HG02852 (cell line): ENCODE data around the gene CRIP3.
"Not testable (repeated sequence)": the region's sequence is repeated elsewhere in the genome, so short reads cannot be mapped to it uniquely, and the experiment has no call there.

Experiments used
- ATAC-seq: cut with Tn5 transposase; IDR thresholded peaks from one replicate; pipeline ENCODE4 v1.9.1; 2021; ENCODE audit warnings: mild to moderate bottlenecking, moderate library complexity; ENCODE audit not compliant: unreplicated experiment

Gene CRIP3

GRCh38 chr6:43307451-43308100, 1.1 kb downstream of the CRIP3 start:
- no peak for ATAC-seq

DNA sequence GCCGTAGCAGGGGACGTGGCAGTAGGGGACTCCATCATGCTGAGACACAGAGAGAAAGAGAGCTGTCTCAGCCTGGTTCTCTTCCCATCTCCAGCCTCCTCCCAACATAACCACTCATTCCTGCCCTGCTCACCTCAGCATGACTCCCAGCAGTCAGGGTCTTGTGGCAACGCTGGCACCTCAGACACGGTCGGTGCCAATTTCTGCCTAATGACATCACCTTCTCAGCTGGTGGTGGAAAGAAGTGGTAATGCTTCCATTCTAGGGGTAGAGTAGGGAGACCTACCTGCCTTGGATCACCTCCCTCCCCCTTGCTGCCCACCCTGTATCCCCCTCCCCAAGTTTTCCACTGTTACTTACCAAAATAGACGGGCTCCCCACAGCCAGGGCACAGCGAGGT, 2.5 kb downstream of the CRIP3 start:
- no peak for ATAC-seq

GRCh38 chr6:43304882-43305281, 3.7 kb downstream of the CRIP3 start:
- ATAC-seq = no peak

DNA sequence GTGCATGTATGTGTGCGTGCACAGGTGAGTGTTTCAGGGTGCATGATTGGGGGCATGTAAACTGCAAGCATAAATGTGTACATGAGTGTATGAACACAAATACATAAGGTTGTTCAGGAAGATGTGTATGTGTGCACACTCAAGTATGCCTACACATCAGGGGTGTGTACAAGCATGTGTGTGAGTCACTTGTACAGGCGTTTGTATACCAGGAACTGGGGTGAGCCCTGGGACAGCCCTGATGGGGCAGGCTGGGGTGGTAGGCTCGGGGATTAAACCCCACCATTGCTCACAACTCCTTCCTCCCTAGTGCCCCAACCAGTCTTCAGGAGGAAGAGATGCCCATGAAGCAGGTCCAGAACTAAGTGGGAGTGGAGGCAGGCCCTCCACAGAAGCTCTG, 4.3 kb downstream of the CRIP3 start:
- ATAC-seq = no peak

DNA sequence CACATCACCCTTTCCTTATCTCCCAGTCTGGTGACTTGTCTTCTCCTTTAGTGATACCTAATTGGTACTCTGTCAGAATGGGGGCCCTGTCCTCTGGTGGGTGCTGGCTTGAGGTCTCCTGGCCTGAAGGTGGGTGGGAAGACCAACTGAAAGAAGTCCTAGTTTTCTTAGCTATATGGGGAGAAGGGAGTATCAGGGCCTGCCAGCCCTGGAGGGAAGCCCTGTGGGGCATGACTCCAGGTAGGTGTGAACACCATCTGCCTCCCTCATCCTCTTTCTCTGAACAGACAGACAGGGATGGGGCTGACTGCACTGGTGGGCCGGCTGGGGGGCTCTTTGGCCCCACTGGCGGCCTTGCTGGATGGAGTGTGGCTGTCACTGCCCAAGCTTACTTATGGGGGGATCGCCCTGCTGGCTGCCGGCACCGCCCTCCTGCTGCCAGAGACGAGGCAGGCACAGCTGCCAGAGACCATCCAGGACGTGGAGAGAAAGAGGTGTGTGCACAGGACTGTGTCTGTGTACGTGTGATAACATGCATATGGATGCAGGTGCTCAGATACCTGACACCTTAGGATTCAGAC, 4.8 kb downstream of the CRIP3 start:
- no peak for ATAC-seq

- ATAC-seq = not testable (repeated sequence)
Measured at GRCh38 chr6:43303006-43303405, 5.6 kb downstream of the CRIP3 start.

DNA sequence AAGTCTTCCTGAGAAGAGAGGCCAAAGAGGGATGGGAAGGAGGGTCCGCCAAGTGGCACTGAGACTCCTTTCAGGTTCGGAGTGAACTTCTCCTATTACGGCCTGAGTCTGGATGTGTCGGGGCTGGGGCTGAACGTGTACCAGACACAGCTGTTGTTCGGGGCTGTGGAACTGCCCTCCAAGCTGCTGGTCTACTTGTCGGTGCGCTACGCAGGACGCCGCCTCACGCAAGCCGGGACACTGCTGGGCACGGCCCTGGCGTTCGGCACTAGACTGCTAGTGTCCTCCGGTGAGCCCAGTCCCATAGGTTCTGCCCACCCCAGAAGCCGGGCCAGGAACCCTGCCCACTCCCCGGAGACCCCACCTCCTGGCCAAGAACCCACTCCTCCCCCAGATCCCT, 6.5 kb downstream of the CRIP3 start:
- no peak for ATAC-seq

DNA sequence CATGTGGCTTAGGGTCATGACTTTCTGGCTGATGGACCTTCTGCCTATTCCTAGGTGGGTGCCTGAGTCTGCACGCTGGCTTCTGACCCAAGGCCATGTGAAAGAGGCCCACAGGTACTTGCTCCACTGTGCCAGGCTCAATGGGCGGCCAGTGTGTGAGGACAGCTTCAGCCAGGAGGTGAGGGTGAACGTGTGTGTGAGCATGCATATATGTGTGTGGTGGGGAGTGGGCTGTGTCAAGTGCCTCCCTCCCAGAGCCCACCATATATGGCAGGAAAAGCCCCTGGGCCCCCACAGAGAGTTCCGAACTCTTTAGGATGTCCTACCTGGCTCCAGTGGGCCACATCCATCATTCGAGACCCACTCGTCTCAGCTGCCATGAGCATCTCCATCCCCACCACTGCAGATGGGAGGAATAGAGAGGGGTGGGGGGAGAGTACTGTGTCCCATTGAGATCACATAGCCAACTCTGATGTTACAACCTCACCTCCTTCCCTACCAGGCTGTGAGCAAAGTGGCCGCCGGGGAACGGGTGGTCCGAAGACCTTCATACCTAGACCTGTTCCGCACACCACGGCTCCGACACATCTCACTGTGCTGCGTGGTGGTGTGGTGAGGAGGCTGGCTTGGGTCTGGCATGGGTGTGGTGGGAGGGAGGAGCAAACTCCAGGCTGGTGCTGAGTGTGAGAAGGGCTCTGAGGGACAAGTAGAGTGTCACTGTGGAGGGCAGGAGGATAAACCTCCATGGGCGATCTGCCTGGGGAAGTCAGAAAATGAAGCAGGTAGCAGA, 7.3 kb downstream of the CRIP3 start:
- no peak for ATAC-seq

DNA sequence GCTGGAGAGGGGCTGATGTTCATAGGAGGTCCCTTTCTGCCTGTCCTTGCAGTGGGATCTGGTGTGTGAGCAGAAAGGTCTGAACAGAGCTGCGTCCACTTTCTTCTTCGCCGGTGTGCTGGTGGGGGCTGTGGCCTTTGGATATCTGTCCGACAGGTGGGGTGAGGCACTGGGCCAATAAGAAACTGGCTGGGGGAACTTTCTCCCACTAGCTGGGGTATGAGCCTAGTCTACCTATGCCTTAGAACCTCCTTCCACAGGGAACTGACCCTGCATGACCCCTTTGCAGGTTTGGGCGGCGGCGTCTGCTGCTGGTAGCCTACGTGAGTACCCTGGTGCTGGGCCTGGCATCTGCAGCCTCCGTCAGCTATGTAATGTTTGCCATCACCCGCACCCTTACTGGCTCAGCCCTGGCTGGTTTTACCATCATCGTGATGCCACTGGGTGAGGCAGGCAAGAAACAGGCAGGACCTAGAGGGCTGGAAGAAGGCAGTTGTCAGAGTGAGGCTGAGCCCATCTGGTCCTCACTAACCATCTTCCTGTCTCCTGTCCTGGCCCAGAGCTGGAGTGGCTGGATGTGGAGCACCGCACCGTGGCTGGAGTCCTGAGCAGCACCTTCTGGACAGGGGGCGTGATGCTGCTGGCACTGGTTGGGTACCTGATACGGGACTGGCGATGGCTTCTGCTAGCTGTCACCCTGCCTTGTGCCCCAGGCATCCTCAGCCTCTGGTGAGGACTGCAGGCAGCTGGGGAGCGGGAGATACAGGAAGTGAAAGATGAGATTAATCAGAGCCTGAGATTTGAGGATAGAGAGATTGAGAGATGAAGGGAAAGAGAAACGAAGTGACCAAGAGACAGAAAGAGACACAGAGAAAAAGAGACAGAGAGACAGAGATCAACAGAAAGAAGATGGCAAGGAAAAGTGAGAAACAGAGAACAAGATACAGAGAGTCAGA, 9.0 kb downstream of the CRIP3 start:
- ATAC-seq = no peak

DNA sequence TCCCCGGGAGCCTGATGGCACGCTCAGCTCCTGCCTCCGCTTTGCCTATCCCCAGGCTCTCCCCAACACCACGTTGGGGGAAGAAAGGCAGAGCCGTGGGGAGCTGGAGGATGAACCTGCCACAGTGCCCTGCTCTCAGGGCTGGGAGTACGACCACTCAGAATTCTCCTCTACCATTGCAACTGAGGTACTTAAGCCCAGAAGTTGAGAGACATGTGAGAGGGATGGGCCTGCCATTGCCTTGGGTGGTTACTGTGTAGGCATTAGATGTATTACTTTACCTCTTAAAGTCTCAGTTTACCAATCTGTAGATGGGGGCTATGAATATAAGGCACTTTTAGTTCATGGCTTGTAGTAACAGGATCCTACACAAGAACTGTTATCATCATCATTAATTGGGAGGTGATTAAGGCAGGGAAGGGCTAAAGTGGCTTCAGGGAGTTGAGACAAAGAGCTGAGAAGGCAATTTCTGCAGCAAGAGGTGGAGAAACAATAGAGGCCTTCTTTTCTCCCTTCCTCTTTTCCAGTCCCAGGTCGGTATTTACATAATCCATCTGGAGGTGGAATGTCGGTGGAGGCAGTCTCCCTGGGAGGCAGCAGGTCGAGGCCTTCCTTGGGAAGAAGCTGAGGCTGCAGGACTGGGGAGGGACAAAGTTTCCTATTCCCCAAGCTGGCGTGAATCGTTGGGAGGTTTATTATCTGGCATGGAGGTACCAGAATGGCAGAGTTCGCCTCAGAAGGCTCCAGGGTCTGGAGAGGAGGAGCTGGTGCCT, 9.9 kb downstream of the CRIP3 start:
- no peak for ATAC-seq

DNA sequence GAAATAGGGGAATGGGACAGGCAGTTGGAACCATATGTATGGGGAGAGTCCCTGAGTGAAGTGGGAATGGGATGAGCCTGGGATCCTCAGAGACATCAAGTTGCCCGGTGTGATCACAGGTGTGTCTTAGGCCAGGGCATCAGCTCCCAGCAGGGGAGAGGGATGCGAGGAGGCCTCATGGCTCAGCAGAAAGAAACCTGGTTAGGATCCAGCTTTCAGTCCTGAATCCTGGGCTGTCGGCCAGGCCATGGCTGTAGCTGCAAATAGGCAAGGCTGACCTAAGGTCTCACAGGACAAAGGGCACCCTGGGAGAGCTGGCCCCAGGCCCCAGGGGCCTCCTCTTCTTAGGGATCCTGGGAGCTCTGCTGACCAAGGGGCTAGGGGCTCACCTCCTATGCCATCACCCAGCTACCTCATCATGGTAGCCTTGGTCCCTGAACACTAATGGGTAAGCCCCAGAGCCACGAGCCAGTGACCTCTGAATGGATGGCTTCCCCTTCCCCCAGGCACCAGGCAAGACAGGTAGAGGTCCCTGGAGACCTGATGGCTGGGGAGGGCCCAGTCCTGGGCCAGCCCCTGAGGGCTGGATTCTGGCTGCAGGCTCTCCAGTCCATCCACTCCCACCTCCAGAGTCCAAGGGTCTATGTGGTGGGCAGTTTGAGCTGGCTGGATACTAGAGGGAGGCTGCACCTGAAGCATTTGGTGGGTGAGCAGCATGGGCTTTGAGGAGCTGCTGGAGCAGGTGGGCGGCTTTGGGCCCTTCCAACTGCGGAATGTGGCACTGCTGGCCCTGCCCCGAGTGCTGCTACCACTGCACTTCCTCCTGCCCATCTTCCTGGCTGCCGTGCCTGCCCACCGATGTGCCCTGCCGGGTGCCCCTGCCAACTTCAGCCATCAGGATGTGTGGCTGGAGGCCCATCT, 10.7 kb downstream of the CRIP3 start, which contains the start of gene SLC22A7:
SLC22A7 (plus strand) TSS at position 617 of the 921 bp plus-strand sequence; CDS start at position 716, 99 bp downstream.
- ATAC-seq = no peak

DNA sequence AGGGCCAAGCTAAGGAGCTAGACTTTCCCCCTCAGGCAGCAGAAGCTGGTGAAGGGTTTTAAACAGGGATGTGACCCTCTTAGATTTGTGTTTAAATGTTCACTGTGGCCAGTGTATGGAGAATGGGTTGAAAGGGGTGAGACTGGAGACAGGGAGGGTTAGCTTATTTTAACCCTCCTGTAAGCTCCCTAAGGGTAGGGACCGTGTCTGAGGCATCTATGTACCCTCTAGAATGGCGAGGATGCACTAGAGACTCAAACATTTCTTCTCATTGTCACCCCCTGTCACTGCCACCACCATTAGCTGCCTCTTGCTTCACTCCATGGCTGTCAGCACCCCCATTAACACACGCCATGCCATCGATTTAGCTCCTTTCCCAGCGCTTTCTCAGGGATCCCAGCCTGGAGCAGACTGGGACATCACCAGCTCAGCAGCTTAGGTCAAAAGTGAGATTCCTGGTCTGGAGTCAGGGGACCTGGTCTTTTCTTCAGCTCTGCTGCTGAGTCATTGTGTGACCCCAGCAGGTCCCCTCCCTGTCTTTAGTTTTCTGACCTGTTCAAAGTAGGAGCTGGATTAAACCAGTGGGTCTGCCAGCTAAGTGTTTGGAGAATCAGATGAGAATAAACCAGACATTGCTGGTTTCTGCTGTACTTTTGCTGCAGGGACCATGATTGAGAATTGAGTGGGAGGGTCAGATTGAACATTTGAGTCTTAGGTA, 11.7 kb downstream of the CRIP3 start:
- no peak for ATAC-seq

DNA sequence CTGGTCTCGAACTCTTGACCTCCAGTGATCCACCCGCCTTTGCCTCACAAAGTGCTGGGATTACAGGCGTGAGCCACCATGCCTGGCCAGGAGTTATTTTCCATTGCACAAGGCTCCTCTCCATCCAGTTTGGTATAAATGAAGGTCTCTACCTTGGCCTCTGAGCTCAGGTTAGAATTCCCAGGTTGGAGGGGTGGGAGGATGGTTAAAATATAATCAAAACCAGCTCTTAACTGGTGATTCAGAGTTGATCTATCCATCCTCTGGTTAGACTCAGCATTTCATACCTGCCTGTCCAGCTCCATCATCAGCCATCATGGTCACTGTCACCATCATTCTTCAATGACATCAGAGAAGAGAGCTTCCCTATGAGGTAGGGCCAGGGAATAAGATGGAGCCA, 13.2 kb downstream of the CRIP3 start:
- no peak for ATAC-seq

- no peak for ATAC-seq
Measured at GRCh38 chr6:43294536-43294935, 14.1 kb downstream of the CRIP3 start.

- no peak for ATAC-seq
Measured at GRCh38 chr6:43293698-43294097, 14.9 kb downstream of the CRIP3 start.

- no peak for ATAC-seq
Measured at GRCh38 chr6:43292763-43293318, 15.8 kb downstream of the CRIP3 start.

DNA sequence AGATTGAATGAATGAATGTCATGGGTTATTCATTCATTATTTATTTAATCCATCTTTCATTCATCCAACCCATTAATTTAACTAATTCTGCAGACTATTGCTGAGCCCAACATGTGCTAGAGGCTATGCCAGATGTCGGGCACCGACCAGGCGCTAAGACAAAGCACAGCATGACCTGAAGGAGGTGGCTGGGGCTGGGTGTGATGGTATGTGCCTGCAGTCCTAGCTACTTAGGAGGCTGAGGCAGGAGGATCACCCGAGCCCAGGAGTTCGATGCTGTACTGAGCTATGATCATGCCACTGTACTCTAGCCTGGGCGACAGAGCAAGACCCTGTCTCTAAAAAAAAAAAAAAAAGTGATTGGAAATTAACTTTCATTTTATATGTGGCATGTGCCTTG, 16.3 kb downstream of the CRIP3 start:
- no peak for ATAC-seq

DNA sequence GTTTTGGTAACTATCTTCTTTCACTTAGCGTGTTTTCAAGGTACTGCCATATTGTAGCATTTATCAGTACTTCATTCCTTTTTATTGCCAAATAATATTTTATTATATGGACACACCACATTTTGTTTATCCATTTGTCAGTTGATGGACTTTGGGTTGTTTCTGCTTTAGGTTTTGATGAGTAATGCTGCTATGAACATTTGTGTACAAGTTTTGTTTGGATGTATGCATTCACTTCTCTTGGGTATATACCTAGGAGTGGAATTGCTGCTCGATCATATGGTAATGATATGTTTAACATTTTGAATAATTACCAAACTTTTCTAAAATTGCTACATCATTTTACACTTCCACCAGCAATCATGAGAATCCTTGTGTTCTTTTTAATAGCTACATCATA, 16.9 kb downstream of the CRIP3 start:
- no peak for ATAC-seq
